K562 (cell line): ENCODE measurements around the gene SND1. TPM values are rescaled to one million over a fixed set of nuclear protein-coding genes. Genes with fewer than 3 reads are reported as not detected.

ENCODE experiments used
- ATAC-seq: fragments of 200-7000 bp; cut with Tn5 transposase; 3 replicates; pipeline ENCODE4 v1.9.1; 2020; ENCODE audit warnings: moderate library complexity
- BruUV-seq: library from RNA; stranded (reverse); fragments of 400-500 nt; replicated peaks from 2 replicates; lab custom pipeline; 2021; lab: Mats Ljungman, UMichigan
- CTCF ChIA-PET: fragments of 300-600 bp; formaldehyde crosslinking; extraction: SDS; loops from one replicate; lab custom pipeline; 2021; ENCODE audit warnings: low intra/inter-chr PET ratio; lab: Yijun Ruan, JAX
- POLR2A ChIA-PET: fragments of 300-600, 350-650 bp; sonication (Branson Sonifier 250); formaldehyde crosslinking; extraction: SDS; loops from one replicate; lab custom pipeline; 2021; ENCODE audit warnings: antibody characterized with exemption, inconsistent platforms; lab: Yijun Ruan, JAX
- DNase-seq, 4 experiments: peaks; one replicate each; pipeline versions ENCODE4 v3.0.0 to v3.0.0-alpha.2; 2011 to 2018; ENCODE audit warnings: low spot score in 3 of 4, mixed read lengths in 3 of 4; ENCODE audit errors: extremely low read depth in 1 of 4
- FAIRE-seq: peaks from 2 replicates; lab custom pipeline; 2011; peaks lifted over from hg19 to GRCh38; lab: Jason Lieb, UNC
- H2AFZ ChIP-seq: 2 replicates; pipeline ENCODE4 v1.6.0; 2011; ENCODE audit warnings: low read depth, low read length, control low read depth, inconsistent platforms
- H3K27ac ChIP-seq: fragments of 200-600 bp; 3 replicates; pipeline ENCODE4 v1.8.0; 2011; ENCODE audit warnings: low read depth, mild to moderate bottlenecking, control low read depth, inconsistent platforms, low read length, moderate library complexity, mixed read lengths; ENCODE audit errors: extremely low read depth
- H3K27me3 ChIP-seq, 2 experiments: fragments of 300-600 bp in 1 of 2; 2 replicates in 1 of 2; 3 replicates in 1 of 2; pipeline versions ENCODE4 v1.6.0 to v1.8.0; 2011; ENCODE audit warnings: inconsistent platforms in 2 of 2, low read length in 2 of 2, mild to moderate bottlenecking in 1 of 2, mixed read lengths in 1 of 2, moderate library complexity in 1 of 2; ENCODE audit not compliant: control insufficient read depth in 2 of 2, insufficient read depth in 2 of 2
- H3K36me3 ChIP-seq: fragments of 300-600 bp; 3 replicates; pipeline ENCODE4 v1.8.0; 2011; ENCODE audit warnings: mild to moderate bottlenecking, low read length, inconsistent platforms; ENCODE audit not compliant: control insufficient read depth, insufficient read depth
- H3K4me1 ChIP-seq, 2 experiments: fragments of 200-600 bp in 1 of 2; replicated peaks in 1 of 2; 2 replicates in 1 of 2; 3 replicates in 1 of 2; pipeline versions ENCODE4 v1.5.1 to v1.8.0; 2011; ENCODE audit warnings: inconsistent platforms in 2 of 2, low read length in 2 of 2, mild to moderate bottlenecking in 1 of 2, mixed read lengths in 1 of 2, moderate library complexity in 1 of 2; ENCODE audit not compliant: control insufficient read depth in 2 of 2, insufficient read depth in 2 of 2
- H3K4me2 ChIP-seq: 2 replicates; pipeline ENCODE4 v1.6.1; 2011; ENCODE audit warnings: low read length, control low read depth, inconsistent platforms, mixed read lengths; ENCODE audit not compliant: insufficient read depth
- H3K4me3 ChIP-seq: fragments of 200-600 bp; sonication (generic), shearing (Covaris generic); 2 replicates; pipeline ENCODE4 v1.5.1; 2016; ENCODE audit warnings: control low read depth, inconsistent platforms
- H3K79me2 ChIP-seq: fragments of 200-600 bp; 3 replicates; pipeline ENCODE4 v1.8.0; 2011; ENCODE audit warnings: low read length, inconsistent platforms; ENCODE audit not compliant: control insufficient read depth, insufficient read depth
- H3K9ac ChIP-seq, 2 experiments: 2 replicates each; pipeline versions ENCODE4 v1.6.0 to v1.6.1; 2011; ENCODE audit warnings: low read depth in 2 of 2, low read length in 2 of 2, control low read depth in 1 of 2, inconsistent platforms in 1 of 2, mild to moderate bottlenecking in 1 of 2, mixed read lengths in 1 of 2; ENCODE audit not compliant: insufficient read depth in 1 of 2
- H3K9me1 ChIP-seq: one replicate; pipeline ENCODE4 v1.6.0; 2011; ENCODE audit warnings: inconsistent platforms, mild to moderate bottlenecking, low read length, moderate library complexity; ENCODE audit not compliant: control insufficient read depth, insufficient read depth
- H3K9me3 ChIP-seq: replicated peaks from 2 replicates; pipeline ENCODE4 v1.5.1; 2011; ENCODE audit warnings: low read depth, low read length, inconsistent platforms; ENCODE audit not compliant: control insufficient read depth, insufficient read depth
- H4K20me1 ChIP-seq: replicated peaks from 2 replicates; pipeline ENCODE4 v1.6.1; 2011; ENCODE audit warnings: low read length, inconsistent platforms, mixed read lengths; ENCODE audit not compliant: control insufficient read depth, insufficient read depth
- JUN ChIP-seq, 2 experiments: sonication (generic) in 1 of 2; formaldehyde crosslinking in 1 of 2; IDR thresholded peaks; 2 replicates each; pipeline versions ENCODE4 v1.6.1 to v1.8.0; 2012 to 2022; ENCODE audit warnings: borderline replicate concordance in 2 of 2, mild to moderate bottlenecking in 2 of 2, improper control_type of control experiment in 1 of 2, low read depth in 1 of 2, low read length in 1 of 2, missing genetic modification reagents in 1 of 2
- MAX ChIP-seq: sonication (generic); formaldehyde crosslinking; IDR thresholded peaks from 2 replicates; pipeline ENCODE4 v1.9.0; 2022; ENCODE audit warnings: mild to moderate bottlenecking, missing genetic modification reagents
- POLR2G ChIP-seq: fragments of 200-400 bp; formaldehyde crosslinking; IDR thresholded peaks from 2 replicates; pipeline ENCODE4 v1.6.1; 2017; ENCODE audit warnings: low read depth, mild to moderate bottlenecking, antibody characterized with exemption, low read length, moderate library complexity
- SMARCE1 ChIP-seq: fragments of 450-650 bp; IDR thresholded peaks from 2 replicates; pipeline ENCODE4 v1.7.1; 2016; ENCODE audit warnings: mild to moderate bottlenecking
- SRSF1 ChIP-seq: fragments of 200-400 bp; formaldehyde crosslinking; IDR thresholded peaks from 2 replicates; pipeline ENCODE4 v1.6.1; 2017; ENCODE audit warnings: mild to moderate bottlenecking, low read depth, low read length, moderate library complexity
- ZNF507 ChIP-seq: conservative IDR thresholded peaks from 2 replicates; pipeline ENCODE4 v1.6.1; 2017; ENCODE audit warnings: missing genetic modification characterization, missing compliant biosample characterization
- ZNF644 ChIP-seq: fragments of 200-800 bp; sonication (Bioruptor generic); IDR thresholded peaks from 2 replicates; pipeline ENCODE4 v1.6.1; 2016; ENCODE audit warnings: low read depth, missing genetic modification characterization, missing compliant biosample characterization
- WGBS: fragments of 100-300 bp; shearing (Covaris generic); methylation state at CpG from one replicate; pipeline ENCODE4 v1.1.6; 2016; ENCODE audit warnings: low coverage, mixed read lengths; ENCODE audit not compliant: insufficient coverage; ENCODE audit errors: missing lambda C conversion rate; 5-methylcytosine and 5-hydroxymethylcytosine counted together
- in situ Hi-C: fragments of 300-500 bp; cut with MboI; formaldehyde crosslinking; loops from 4 replicates; pipeline ENCODE4 v1.15.0; 2018; ENCODE audit warnings: inconsistent platforms, mixed read lengths
- intact Hi-C: fragments of 100-400 bp; cut with micrococcal nuclease; formaldehyde crosslinking; loops from 2 replicates; pipeline ENCODE4 v1.14.2; 2022
- polyA plus RNA-seq, 8 experiments: library from polyadenylated mRNA; depleted of rRNA in 4 of 8; stranded (reverse) in 5 of 8; unstranded in 3 of 8; fragments of >200 nt; fragmentation: Nextera tagmentation in 2 of 8; fragmentation: Illumina TruSeq in 1 of 8; extraction: Ambion mirVana in 2 of 8; extraction: Trizol in 1 of 8; gene quantifications; 2 replicates each; pipeline versions ENCODE4 v1.2.1 to v1.2.3, GENCODE V29; 2011 to 2014; ENCODE audit warnings: inconsistent platforms in 1 of 8, missing spikeins in 1 of 8
- total RNA-seq, 7 experiments: library from RNA; depleted of rRNA in 6 of 7; stranded (reverse); fragments of >200 nt in 6 of 7; fragmentation: Illumina TruSeq in 2 of 7; extraction: Trizol in 2 of 7; gene quantifications; 2 replicates each; pipeline versions ENCODE4 v1.2.1 to v1.2.3, GENCODE V29; 2011 to 2021; ENCODE audit warnings: low replicate concordance in 1 of 7

Gene SND1
- total and polyA plus RNA-seq, 9 of the 15 experiments (the other 6 are each of a cell fraction or from before 2014, with no cell fraction given), result 46.5 to 307 (median 191) TPM

GRCh38 chr7:128117691-128118090 lies 465.7 kb downstream of the SND1 start:
- no peak for ATAC-seq
- Histone ChIP-seq H3K9ac (no peak overlapping the region), H3K4me2 (no peak overlapping the region), H3K9me3 (no peaks in the 10 kb centered on the region), H3K79me2 (no peaks in the 10 kb centered on the region), H3K27me3 (peaks cover 66 to 91% of the 10 kb centered on the region in 2 experiments; a peak in 4 of 5 replicates), H3K36me3 (no peaks in the 10 kb centered on the region), H3K4me3 (no peak overlapping the region), H2AFZ (no peak overlapping the region), H3K27ac (no peak overlapping the region), H3K4me1 (peaks cover 0 to 13% of the 10 kb centered on the region in 2 experiments; a peak in 2 of 5 replicates), H4K20me1 (peaks cover 7% of the 10 kb centered on the region; the same call in 1 of the 2 replicates), H3K9me1 (no peaks in the 10 kb centered on the region)
- intact Hi-C loops, result no loop called here
- no peak for FAIRE-seq
- in situ Hi-C loops, result no loop called here
- ChIA-PET CTCF (no interaction called here), POLR2A (interaction anchor here (0.7 kb wide), 1 partner anchor 369 kb away, joined by 3 read pairs; no protein-coding TSS in a partner anchor)
- WGBS, result 0% methylated on average over 6 of the region's 6 CpGs
- no peak for DNase-seq
- no TSS peak for BruUV-seq
- TF ChIP-seq POLR2G (no peak), MAX (CRISPR knock-in tag) (no peak), ZNF644 (tag) (no peak), SMARCE1 (no peak), ZNF507 (tag) (no peak), JUN (IDR thresholded peaks at IDR 0.05; ENCODE audit: borderline replicate concordance, low read depth, low read length) (no peak), JUN (CRISPR knock-in tag; IDR thresholded peaks at IDR 0.05; ENCODE audit: borderline replicate concordance) (no peak), SRSF1 (no peak)
